ENCODE measurements around the gene LRBA. TPM values are rescaled to one million over a fixed set of nuclear protein-coding genes. Genes with fewer than 3 reads are reported as not detected.
"Not testable (repeated sequence)": the region's sequence is repeated elsewhere in the genome, so short reads cannot be mapped to it uniquely, and the experiment has no call there.

LRBA gene
- total RNA-seq, 1 donor from 2014 or later = 46.2 TPM

- Histone ChIP-seq H3K4me1 (no peaks in the 10 kb centered on the region), H3K9me3 (no peaks in the 10 kb centered on the region), H3K36me3 (no peaks in the 10 kb centered on the region), H3K4me3 (no peak overlapping the region), H3K27ac (no peak overlapping the region), H3K27me3 (ENCODE audit: low read depth) (no peaks in the 10 kb centered on the region)
- DNase-seq (no peak), ATAC-seq (peak in 1 of 2 donors; percentile 19)
- no peak for TF ChIP-seq CTCF (IDR thresholded peaks at IDR 0.05)
- intact Hi-C loops (cut with DNase I) = no loop called here
Observed at GRCh38 chr4:150664935-150665334, 350.1 kb downstream of the LRBA start.

GRCh38 chr4:150662686-150663085 is 352.4 kb downstream of the LRBA start:
- no peak for ATAC-seq
- Histone ChIP-seq H3K27me3 (ENCODE audit: low read depth) (no peaks in the 10 kb centered on the region), H3K4me3 (no peak overlapping the region), H3K27ac (no peak overlapping the region), H3K9me3 (no peaks in the 10 kb centered on the region), H3K4me1 (no peaks in the 10 kb centered on the region), H3K36me3 (no peaks in the 10 kb centered on the region)
- TF ChIP-seq CTCF (IDR thresholded peaks at IDR 0.05) = no peak
- no peak for DNase-seq
- intact Hi-C loops (cut with DNase I) = no loop called here

GRCh38 chr4:150661551-150661950 is 353.5 kb downstream of the LRBA start:
- H3K4me3 ChIP-seq; H3K27ac ChIP-seq; DNase-seq; ATAC-seq; H3K9me3 ChIP-seq; H3K4me1 ChIP-seq; intact Hi-C loops (cut with DNase I); H3K27me3 ChIP-seq (ENCODE audit: low read depth); H3K36me3 ChIP-seq: not testable (repeated sequence)

- H3K9me3 ChIP-seq; DNase-seq; intact Hi-C loops (cut with DNase I): not testable (repeated sequence)
Observed at GRCh38 chr4:150658258-150658657, 356.8 kb downstream of the LRBA start.

GRCh38 chr4:150656891-150657290 is 358.2 kb downstream of the LRBA start:
- Histone ChIP-seq H3K36me3 (no peaks in the 10 kb centered on the region), H3K27me3 (ENCODE audit: low read depth) (no peaks in the 10 kb centered on the region), H3K4me1 (no peaks in the 10 kb centered on the region), H3K4me3 (no peak overlapping the region), H3K27ac (no peak overlapping the region), H3K9me3 (no peaks in the 10 kb centered on the region)
- intact Hi-C loops (cut with DNase I) = no loop called here
- TF ChIP-seq CTCF (IDR thresholded peaks at IDR 0.05) = no peak
- ATAC-seq (no peak), DNase-seq (no peak)

More at GRCh38 chr4:150658258-150658657, 356.8 kb downstream of the LRBA start:
- H3K4me1 ChIP-seq; ATAC-seq; H3K4me3 ChIP-seq; H3K27me3 ChIP-seq (ENCODE audit: low read depth); H3K27ac ChIP-seq; H3K36me3 ChIP-seq: not testable (repeated sequence)

DNA sequence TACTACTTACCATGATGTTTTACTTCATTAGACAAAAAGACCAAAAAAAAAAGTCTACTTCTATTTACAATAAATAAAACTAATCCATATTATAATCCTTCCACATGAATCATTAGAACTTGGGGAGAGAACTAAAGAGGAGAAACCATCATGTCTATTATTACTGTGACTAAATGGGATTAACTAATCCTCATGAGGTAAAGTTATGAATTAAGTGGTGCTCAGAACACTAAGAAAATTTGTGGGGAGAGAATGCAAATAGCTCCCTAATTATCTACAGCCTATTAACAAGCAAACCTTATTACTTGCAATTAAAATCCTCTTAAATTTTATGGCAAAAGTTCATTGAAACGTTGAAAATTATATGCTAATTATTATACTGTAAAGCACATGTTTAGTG is 364.3 kb downstream of the LRBA start:
- ATAC-seq (no peak), DNase-seq (no peak)
- H3K27ac ChIP-seq = no peak overlapping the region
- no peak for TF ChIP-seq CTCF (IDR thresholded peaks at IDR 0.05)
- H3K4me1 ChIP-seq = no peaks in the 10 kb centered on the region
- H3K27me3 ChIP-seq (ENCODE audit: low read depth) = no peaks in the 10 kb centered on the region
- no peaks in the 10 kb centered on the region for H3K36me3 ChIP-seq
- intact Hi-C loops (cut with DNase I) = no loop called here
- H3K4me3 ChIP-seq = no peak overlapping the region
- H3K9me3 ChIP-seq = no peaks in the 10 kb centered on the region

DNA sequence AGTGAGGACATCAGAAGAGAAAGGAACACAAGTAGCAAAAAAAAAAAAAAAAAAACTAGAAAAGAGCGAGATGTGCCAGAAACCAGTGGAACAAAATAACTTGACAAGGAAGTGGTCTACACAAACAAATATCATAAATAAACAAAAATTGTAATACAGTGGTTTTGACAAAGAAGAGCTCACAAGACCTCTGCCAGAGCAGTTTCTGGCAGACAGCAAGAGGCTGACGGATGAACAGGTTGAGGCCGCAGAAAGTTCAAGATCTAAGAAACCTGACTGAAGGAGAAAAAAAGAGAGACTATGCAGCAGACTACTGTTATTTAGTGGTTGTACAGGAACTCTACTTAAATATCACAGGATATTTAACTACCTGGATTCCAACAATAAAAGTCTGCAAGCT is 367.0 kb downstream of the LRBA start:
- Histone ChIP-seq H3K9me3 (no peaks in the 10 kb centered on the region), H3K27ac (no peak overlapping the region), H3K4me3 (no peak overlapping the region), H3K36me3 (no peaks in the 10 kb centered on the region), H3K4me1 (no peaks in the 10 kb centered on the region), H3K27me3 (ENCODE audit: low read depth) (no peaks in the 10 kb centered on the region)
- TF ChIP-seq CTCF (IDR thresholded peaks at IDR 0.05) = no peak
- DNase-seq (no peak), ATAC-seq (no peak)
- intact Hi-C loops (cut with DNase I) = no loop called here

All from lower lobe of right lung (tissue), 2 donors.